AG20443 (cell line): ENCODE results near the gene CCNL2.
"Not testable (repeated sequence)": the region's sequence is repeated elsewhere in the genome, so short reads cannot be mapped to it uniquely, and the experiment has no call there.

Source experiments
- DNase-seq: peaks from one replicate; pipeline ENCODE4 v3.0.0; 2012; ENCODE audit warnings: low spot score, mixed read lengths

CCNL2 gene

GRCh38 chr1:1399872-1400575, 889 bp upstream of the CCNL2 start:
- no peak for DNase-seq

DNA sequence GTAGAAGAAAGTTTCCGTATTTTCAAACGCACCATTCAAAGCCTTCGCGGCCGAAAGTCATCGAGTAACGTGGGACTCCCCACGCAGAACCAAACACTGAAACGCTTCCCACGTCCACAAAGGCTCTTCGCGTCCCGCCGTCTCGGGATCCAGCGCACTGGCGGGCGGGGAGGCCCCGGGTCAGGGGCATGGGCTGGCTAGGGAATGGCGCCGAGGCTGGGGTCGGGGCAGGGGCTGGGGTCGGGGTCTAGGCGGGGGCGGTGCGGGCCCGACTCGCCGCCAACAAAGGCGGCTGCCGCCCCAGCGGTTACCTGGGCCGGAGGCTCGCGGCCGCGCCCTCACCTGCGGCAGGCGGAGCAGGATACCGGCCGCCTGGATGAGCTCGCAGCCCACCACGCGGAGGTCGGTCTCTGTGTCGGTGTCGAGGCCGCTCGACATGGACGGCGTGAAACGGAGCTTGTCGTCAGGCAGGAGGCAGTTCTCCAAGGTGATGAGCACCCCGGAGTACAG, 403 bp downstream of the CCNL2 start:
- DNase-seq = no peak

DNA sequence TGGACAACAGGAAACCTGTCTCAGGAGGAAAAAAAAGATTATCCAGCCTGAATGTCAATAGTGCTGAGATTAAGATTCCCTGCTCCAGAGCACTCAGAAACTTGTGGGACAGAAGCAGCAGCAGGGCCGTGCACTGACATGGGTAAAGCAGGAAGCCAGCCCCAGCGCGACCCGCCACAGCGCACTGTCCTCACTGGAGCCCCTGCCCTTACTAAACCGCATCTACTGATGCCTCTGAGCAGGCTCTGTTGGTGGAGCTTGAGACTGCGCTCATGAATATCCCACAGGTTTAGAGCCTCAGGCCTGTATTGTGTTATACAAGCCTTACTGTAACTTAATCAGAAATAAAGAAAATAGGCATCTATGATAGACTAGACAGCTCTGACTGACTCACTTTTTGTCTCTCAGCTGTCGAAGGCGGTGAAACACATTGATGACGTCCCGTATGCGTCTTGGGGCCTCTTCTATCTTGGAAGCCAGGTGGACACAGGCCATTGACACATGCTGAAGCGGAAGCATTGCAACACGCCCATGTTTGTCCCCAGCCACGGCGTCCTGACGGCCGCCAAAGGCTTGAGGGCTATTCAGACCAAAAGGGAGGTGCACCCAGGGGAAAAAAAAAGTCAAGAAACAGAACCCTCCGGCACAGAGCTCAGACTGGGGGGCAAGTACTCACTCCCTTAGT, 1.2 kb downstream of the CCNL2 start:
- no peak for DNase-seq

GRCh38 chr1:1395166-1395565, 4.0 kb downstream of the CCNL2 start:
- DNase-seq = no peak

DNA sequence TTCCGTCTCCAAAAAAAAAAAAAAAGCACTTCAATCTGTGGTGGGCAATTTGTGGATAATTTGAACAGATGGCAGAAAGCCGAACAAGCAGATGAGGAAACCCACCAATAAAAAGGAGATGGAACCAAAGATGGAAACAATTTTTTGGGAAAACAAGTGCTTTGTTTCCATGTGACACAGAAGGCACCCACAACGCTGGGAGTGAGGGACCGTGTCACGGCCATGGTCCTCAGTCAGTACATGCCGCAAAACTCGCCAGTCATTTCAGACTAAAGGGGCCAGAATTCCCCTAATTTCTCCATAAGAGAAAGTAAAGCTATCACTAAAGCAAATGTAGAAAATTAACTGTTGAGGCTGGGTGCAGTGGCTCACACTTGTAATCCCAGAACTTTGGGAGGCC, 5.0 kb downstream of the CCNL2 start:
- no peak for DNase-seq

- peak; percentile 1 for DNase-seq
Observed at GRCh38 chr1:1393428-1393827, 5.7 kb downstream of the CCNL2 start.

DNA sequence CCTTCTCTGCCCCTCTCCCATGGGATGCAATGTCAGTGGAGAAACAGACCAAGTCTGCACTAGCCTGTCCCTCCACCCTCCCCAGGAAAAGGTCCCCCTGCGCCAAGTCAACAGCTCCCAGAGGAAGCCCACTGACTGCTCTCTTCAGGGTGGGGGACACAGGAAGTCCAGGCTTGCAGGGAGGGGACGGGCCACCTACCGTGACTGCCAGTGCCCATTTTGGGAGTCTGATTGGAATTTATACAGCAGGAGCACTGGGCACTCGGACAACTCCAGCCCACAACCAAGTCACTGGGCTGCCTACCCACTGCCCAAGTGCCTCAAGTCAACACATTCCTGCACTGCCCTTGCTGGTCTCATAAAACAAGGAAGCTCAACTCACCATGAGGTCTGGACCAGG, 6.1 kb downstream of the CCNL2 start:
- DNase-seq = peak; percentile 1

- DNase-seq = peak; percentile 1
Observed at GRCh38 chr1:1391225-1391624, 7.9 kb downstream of the CCNL2 start.

- DNase-seq = no peak
Observed at GRCh38 chr1:1390675-1391074, 8.5 kb downstream of the CCNL2 start.

DNA sequence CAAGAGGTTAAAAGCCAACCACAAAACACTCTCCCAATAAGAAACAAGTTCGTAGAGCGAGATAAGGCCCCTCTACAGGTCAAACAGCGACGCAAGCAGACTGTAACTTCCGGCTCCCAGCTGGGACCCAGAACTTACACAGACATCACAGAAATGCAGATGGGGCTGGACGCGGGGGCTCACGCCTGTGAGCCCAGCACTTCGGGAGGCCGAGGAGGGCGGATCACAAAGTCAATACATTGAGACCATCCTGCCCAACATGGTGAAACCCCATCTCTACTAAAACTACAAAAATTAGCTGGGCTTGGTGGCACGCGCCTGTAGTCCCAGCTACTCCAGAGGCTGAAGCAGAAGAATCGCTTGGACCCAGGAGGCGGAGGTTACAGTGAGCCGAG, 11.1 kb downstream of the CCNL2 start:
- no peak for DNase-seq

GRCh38 chr1:1387098-1388077, 11.7 kb downstream of the CCNL2 start:
- peak; percentile 4 for DNase-seq

DNA sequence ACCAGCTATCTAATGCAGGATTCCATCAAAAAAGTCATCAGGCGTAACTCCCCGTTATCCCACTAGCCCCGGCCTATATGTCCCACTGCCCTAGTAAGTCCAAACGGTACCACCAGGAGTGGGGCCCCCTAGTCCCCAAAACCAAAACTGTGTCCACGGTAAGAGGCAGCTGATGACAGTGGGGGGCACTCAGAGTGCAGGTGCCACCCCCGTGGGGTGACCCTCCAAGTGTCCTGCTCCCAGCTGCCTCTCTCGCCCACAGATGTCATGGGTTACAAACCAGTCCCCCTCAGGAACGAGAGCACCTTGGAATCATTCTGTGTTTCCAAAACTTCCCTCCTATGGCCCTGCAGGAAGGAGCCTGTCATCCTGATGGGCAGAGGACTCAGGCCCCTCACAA, 13.2 kb downstream of the CCNL2 start:
- DNase-seq = peak; percentile 3

GRCh38 chr1:1385339-1385738, 13.8 kb downstream of the CCNL2 start:
- not testable (repeated sequence) for DNase-seq

- DNase-seq = peak; percentile 6
Observed at GRCh38 chr1:1381294-1381693, 17.8 kb downstream of the CCNL2 start.

GRCh38 chr1:1380860-1381259, 18.3 kb downstream of the CCNL2 start:
- peak; percentile 4 for DNase-seq

DNA sequence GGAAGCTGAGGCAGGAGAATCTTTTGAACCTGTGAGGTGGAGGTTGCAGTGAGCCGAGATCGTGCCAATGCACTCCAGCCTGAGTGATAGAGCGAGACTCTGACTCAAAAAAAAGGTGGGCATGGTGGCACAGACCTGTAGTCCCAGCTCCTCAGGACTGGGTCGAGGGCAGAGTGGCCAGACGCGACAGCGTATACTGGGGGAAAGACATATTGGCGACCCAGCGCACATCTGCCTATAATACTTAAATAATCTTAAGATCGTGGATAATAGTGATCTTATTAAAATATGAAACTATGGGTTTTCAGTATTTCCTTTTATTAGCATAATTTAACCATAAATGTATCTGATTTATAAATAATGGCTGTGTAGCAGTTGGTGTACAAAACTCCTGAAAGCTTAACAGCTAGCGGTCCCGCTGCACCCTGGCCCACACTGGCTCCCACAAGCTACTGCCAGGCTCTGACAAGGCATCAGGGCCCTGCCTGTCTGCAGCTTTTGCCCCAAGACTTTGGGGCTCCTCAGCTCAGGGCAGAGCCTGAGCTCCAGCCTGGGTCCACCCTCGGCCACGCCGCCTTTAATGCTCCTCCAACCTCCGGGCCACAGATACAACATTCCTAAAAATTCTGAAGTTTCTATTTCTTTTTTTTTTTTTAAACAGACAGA, 21.5 kb downstream of the CCNL2 start:
- DNase-seq = no peak

DNA sequence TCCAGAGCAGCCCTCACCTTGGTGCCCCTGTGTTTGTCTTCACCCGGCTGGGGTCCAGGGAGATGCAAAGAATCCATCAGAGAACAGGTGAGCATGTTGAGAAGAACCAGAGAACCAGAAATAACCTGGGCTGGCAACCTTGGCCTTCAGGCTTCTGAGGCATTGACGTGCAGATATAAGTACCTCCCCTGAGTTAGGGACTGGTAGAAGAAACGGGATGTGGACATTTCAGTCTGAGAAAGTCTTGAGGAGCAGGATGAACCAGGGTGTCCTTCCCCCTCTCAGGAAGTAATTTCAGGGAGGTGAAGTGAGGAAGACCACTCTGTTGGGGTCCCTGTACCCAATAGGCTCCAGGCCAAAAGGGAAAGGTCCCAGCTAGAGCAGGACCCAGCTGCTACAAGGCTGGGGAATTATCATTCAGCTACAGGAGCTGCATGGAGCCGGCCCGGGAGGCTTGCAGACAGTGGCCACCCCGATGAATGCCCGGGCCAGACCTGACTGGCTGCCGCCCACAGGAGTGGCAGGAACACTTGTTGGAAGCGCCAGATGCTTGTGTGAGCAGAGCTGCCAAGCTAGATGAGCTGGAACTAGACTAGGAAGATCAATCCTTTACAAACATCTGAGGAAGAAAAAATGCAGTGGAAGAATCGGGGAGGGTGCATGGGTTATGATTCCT, 22.4 kb downstream of the CCNL2 start:
- DNase-seq = no peak

DNA sequence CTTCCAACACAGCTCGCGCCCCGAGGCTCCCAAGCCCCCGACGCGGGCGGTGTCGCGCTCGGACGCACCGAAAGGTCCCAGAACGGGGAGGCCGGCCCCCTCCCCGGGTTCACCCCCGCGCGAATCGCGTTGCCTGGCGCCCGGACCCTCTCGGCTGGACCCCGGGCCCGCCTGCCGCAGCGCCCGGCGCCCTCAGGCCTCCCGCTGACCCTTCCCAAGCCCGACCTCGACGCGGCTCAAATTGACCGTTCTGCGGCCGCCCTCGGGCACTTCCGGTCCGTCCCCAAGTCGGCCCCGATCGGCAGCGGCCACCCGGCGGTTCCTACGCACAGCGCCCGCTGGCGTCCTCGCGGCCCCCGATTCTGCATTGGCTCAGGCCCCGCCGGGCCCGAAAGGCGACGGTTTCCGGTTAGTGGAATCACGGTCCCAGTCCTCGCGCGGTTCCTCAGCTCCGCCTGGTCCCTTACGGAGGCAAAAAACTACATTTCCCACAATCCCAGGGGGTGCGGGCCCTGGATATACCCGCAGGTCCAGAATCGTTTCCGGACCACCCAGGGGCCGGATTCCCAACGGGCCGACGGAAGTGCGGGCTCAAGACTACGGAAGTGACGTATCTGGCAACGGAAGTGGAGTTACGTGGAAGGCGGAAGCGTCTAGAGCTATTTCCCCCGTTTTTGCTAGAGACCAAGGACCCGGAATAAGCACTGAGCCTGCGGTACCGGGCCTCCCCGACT, 24.0 kb downstream of the CCNL2 start, which contains the start of gene AURKAIP1:
AURKAIP1 (minus strand) TSS at position 279 of the 734 bp plus-strand sequence. CDS start 451 bp downstream, outside the sequence.
- DNase-seq = peak; percentile 98

- DNase-seq = no peak
Observed at GRCh38 chr1:1374589-1374928, 24.6 kb downstream of the CCNL2 start.

DNA sequence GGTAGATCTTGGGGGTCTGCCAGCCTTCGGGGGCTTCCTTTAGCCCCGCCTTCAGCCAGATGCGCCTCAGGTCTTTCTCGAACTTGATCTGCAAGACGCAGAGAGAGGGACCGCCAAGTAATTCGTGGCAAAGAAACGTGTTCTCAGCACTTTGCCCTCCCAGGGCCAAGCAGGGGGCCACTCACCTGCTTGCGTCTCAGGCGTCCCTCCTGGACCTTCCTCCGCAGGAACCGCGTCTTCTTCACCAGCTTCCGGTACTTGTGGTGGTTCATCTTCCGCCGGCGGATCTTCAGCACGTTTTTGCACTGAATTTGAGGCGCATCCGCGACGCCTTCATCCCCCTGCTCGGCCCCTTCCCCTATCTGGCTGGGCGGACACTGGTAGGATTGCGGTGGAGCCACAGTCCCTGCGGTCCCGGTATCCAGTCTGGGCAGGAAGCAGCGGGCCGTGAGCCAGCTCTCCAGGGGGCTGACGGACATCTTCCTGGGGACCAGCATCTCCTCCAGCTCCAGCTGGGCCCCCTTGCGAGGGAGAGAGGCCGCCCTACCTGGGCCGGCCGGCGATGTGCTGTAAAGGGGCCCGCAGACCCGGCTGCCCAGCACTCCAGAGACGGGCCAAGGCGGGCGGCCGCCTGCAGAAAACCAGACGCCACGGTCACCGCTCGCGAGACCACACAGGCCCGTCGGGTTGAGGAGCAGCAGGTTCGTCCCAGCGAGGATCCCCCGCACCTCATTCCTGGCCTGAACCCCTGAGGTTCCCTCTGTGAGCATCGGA, 25.1 kb downstream of the CCNL2 start:
- no peak for DNase-seq
